GM19351 (cell line): ENCODE data around the gene ZNF750.

Source experiments
- ATAC-seq: cut with Tn5 transposase; IDR thresholded peaks from one replicate; pipeline ENCODE4 v1.9.1; 2021; ENCODE audit warnings: mild to moderate bottlenecking, moderate library complexity; ENCODE audit not compliant: unreplicated experiment

ZNF750 gene

GRCh38 chr17:82836823-82837357 lies 2.9 kb downstream of the ZNF750 start:
- no peak for ATAC-seq

DNA sequence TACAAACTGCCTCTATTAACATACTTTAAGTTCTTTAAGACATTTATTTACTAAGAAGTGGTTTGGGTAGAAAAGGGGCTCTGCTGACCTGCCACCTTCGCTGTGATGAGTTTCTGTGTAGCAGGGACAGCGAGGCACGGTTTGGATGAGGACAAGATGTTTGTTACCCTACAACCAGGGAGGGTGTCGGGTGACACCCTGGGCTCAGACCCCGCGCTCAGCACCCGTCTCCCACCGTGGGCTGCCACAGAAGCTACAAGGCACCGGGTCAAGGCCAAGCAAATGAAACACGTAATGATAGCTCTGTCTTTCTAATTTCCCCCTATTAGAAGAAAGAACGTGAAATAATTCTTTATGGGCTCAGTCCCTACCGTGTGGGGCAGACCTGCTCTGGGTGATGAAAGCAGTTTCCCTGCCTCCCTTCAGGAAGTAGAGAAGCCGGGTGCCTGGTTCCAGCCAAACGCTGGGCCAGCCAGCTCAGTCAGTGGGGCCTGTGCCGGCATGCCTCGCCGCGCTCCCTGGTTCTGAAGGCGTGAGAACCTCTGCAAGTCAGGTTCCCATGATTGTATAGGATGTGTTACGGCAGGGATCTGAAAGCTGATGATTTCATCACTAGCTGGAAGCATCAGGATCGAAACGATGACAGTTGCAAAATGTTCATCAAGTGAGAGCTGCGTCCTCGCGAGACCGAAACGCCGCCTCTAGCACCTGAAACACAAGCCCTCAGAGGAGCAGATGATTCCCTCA lies 3.9 kb downstream of the ZNF750 start:
- no peak for ATAC-seq

- no peak for ATAC-seq
These were observed 4.7 kb downstream of the ZNF750 start for GRCh38 chr17:82835122-82835521.

DNA sequence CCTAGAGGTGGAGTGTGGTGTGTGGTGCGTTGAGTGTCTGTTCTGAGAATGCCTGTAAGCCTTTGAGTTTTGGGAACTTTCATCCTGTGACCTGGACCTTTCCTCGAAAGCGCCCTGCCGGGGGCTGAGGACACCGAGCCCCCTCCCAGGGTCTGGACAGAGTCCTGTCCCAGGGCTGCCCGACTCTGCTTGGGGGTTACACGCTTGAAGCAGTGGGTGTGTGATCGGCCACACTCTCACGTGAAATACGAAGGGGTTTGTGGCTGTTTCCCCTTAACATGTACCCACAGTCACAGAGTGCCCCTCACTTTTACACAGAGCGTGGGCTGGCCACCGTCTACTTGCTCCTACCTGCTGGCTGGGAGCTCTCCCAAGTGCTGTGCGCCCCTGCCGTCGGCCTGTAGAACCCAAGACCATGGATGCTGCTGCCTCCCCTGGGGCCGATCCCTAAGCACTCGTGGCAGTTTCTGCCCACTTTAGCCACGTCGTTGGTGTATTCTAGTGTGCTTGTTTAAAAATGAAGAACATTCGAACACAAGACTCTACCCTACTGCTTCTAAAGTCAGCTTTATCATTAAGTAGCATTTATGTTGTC lies 6.8 kb downstream of the ZNF750 start:
- ATAC-seq: no peak

DNA sequence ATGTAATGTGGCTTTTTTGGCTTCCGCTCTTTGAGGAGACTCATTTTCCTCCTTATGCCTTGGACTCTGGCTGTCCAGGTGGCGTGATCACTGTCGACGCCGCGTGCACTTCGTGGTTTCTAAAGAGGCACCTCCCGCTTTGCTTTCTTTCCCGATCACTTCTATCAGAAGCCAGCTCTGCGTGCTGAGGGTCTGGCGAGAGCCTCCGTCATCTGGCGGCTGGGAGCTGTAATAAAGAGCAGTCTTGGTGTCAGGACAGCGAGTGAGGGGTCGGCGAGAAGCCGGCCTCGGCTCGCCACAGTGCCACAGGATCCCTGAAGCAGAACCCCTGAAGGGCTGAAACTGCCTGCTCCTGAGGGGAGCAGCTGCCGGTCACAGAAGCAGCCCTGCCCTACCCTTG lies 7.4 kb downstream of the ZNF750 start:
- ATAC-seq: no peak

DNA sequence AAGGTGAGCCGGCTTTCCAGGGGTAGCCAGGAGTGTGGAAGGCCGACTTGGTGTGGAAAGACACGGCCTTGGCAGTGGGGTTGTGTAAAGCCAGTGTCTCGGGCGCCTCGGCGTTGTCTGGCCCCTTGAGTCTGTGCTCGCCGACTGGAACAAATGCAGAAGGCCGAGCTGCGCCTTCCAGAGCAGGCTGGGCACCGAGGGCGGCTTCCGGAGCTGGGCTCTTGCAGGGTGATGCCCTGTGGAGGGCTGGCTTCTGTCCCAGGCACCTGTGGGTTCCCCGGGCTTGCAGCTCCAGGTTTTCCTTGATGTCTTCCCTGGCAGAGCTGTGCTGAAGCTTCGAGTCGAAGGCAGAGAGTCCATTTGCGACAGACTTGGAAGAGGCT lies 8.0 kb downstream of the ZNF750 start:
- no peak for ATAC-seq

GRCh38 chr17:82831041-82831817 lies 8.6 kb downstream of the ZNF750 start:
- ATAC-seq: no peak

DNA sequence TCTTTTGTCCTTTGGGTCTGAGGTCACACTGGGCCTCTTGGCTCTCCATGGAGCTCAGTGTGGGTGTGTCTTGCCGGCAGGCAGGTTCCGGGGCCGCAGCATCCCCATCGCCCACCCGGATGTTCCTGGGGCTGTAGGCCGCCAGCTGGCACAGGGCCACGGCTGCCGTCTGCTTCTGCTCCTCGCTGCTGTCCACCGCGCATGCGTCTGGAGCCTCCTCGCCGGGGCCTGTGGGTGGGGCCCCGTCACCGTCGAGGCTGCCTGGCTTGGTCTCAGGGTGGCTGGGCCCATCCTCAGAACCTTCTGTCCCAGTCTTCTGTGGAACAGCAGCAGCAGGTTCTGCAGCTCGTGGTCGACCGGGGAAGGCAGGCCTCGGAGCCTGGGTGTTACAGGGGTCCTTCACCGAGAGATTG lies 9.6 kb downstream of the ZNF750 start:
- ATAC-seq: no peak

GRCh38 chr17:82828875-82829487 lies 10.8 kb downstream of the ZNF750 start:
- ATAC-seq: no peak

- no peak for ATAC-seq
These were observed 12.9 kb downstream of the ZNF750 start for GRCh38 chr17:82826956-82827355.

DNA sequence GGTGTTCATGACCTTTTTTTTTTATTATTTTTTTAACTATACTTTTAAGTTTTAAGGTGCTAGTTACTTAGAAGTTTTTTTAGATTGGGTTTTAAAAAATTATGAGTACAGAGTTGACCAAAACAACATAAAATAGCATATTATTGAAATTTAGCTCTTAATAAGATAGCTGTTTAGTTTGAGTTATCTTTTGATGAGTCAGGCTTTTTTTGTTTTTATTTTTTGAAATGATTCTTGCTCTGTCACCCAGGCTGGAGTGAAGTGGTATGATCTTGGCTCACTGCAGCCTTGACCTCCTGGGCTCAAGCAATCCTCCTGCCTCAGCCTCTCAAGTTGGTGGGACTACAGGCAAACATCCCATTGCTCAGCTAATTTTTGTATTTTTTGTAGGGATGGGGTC lies 13.6 kb downstream of the ZNF750 start:
- no peak for ATAC-seq

DNA sequence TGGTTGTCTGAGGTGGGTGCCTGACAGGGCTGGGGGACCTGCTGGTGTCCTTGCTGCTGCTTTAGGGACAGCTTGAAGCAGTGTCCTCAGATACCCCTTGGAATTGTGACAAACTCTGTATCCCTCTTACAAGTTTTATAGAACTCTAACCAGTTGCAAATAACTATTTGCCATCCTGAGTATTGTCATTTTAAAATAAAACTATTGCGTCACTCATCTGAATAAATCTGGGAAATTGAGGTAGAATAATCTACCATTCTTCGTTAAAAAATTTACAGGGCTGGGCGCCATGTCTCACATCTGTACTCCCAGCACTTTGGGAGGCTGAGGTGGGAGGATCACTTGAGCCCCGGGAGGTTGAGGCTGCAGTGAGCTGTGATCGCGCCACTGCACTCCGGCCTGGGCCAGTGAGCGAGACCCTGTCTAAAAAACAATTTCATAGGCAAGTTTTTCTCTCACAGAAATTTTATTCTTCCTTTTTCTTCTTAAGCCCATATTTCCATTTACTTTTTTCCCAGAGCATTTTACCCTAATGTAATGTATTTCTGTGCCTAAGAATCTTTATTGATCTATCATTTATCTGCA lies 14.2 kb downstream of the ZNF750 start:
- no peak for ATAC-seq

DNA sequence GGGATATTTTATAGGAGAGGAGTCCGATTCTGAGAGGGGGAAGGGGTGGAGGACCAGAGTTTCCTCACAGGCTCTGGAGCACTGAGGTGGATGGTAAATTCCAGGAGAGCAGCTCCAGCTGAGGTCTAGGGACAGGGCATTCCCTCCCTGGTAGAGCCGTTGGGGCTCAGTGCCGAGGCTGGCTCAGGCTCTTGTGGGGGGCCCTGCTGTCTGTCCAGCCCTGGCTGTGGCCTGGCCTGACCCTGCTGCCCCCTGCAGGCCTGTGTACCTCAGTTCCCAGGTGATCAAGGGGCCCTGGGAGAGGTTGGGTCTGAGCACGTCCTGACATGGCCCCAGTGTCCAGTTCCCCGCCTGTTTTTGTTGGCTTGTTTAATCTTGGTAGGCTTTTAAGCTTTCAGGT lies 16.8 kb downstream of the ZNF750 start:
- ATAC-seq: no peak

DNA sequence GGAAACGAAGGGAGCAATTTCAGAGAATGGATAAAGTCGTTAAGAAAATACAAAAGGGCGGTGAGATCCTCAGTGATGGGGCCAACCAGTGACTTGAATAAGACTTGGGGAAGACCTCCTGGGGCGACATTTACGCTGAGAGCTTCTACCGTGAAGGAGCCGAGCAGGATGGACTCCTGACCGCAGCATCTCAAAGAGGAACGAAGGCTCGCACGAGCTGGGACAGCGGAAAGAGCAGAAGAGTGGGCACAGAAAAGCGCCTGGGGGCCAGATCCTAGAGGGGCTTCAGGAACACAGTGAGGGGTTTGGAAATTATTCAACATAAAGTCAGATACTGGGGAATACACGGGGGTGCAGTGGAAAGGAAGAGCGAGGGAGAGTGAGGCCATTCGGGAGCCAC lies 17.5 kb downstream of the ZNF750 start:
- no peak for ATAC-seq

GRCh38 chr17:82821554-82821953 lies 18.3 kb downstream of the ZNF750 start:
- ATAC-seq: no peak

DNA sequence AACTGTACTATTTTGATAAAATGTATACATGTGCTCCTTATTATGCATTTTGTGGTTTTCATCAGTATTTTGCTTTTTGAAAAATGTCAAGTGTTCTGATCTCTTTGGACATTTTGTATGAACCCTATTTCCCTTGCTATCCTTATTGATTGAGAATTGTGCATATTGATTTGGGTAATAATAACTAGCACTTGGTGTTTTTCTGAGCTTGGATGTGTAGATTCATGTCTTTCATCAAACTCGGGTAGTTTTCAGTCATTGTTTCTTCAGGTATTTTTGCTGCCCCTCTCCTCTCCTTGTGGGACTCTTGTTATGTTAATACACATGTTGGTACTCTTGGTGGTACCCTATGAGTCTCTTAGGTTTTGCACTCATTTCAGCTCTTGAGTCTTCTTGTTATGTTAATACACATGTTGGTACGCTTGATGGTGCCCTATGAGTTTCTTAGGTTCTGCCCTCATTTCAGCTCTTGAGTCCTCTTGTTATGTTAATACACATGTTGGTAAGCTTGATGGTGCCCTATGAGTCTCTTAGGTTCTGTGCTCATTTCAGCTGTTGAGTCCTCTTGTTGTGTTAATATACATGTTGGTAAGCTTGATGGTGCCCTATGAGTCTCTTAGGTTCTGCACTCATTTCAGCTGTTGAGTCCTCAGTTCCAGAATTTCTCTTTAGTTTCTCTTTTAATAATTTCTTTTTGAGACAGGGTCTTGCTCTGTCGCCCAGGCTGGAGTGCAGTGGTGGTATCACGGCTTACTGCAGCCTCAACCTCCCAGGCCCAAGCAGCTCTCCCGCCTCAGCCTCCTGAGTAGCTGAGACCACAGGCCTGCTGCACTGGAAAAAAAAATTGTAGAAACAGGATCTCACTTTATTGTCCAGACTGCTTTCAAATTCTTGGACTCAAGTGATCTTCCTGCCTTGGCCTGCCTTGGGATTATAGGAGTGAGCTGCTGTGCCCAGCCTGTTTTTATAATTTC lies 19.3 kb downstream of the ZNF750 start:
- ATAC-seq: no peak

DNA sequence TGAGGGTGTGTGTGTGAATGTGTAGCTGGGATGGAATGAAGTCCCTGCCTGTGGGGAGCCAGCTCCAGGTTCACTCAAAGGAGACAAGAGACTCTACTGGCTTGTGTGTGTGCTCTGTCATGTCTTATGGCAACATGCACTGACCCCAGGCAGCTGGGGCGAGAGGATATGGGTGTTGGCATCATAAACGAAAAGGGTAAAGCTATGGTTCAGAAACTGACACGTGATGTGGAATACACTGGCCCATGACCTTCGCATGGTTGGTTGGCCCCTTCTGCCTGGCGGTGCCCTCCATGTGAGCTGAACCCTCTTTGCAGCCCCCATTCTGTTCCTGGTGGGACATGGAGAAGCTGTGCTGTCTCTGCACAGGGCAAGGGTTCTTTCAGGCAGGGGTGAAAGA lies 21.9 kb downstream of the ZNF750 start:
- ATAC-seq: no peak

- ATAC-seq: no peak
These were observed 23.5 kb downstream of the ZNF750 start for GRCh38 chr17:82816358-82816757.

GRCh38 chr17:82815790-82816305 lies 24.0 kb downstream of the ZNF750 start:
- no peak for ATAC-seq

DNA sequence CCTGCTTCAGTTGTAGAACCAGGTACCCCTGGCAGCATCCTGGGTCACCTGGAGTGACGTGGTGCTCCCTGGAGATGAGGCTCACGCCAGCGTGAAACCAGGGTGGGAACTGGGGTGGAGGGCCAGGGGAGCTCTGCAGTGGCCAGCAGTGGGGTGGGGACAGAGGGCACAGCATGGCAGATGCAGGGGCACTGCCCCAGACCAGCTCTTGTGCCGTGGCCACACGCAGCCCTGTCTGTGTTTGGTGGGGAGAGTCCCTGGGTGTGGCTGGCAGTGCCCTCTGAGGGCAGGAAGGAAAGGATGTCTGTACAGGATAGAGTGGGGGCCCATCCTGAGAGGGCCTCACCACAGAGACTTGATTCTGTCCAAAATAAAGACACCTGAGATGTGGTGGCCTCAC lies 24.5 kb downstream of the ZNF750 start:
- ATAC-seq: no peak
